ENCODE measurements around the gene MPHOSPH9.

DNA sequence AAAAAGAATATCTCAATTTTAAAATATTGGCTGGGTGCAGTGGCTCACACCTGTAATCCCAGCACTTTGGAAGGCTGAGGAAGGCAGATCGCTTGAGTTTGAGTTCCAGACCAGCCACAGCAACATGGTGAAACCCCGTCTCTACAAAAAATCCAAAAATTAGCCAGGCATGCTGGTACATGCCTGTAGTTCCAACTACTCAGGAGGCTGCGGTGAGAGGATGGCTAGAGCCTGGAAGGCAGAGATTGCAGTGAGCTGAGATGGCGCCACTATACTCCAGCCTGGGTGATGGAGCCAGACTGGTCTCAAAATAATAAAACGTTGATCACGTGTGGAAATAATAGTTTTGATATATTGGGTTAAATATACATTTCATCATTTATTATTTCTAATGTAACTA is 6.0 kb upstream of the MPHOSPH9 start:
- TF ChIP-seq, protein P1, sequence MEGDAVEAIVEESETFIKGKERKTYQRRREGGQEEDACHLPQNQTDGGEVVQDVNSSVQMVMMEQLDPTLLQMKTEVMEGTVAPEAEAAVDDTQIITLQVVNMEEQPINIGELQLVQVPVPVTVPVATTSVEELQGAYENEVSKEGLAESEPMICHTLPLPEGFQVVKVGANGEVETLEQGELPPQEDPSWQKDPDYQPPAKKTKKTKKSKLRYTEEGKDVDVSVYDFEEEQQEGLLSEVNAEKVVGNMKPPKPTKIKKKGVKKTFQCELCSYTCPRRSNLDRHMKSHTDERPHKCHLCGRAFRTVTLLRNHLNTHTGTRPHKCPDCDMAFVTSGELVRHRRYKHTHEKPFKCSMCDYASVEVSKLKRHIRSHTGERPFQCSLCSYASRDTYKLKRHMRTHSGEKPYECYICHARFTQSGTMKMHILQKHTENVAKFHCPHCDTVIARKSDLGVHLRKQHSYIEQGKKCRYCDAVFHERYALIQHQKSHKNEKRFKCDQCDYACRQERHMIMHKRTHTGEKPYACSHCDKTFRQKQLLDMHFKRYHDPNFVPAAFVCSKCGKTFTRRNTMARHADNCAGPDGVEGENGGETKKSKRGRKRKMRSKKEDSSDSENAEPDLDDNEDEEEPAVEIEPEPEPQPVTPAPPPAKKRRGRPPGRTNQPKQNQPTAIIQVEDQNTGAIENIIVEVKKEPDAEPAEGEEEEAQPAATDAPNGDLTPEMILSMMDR (IDR thresholded peaks at IDR 0.05) = no peak
- TF ChIP-seq EZH2 (IDR thresholded peaks at IDR 0.05) (no peak), EZH2phosphoT487 (IDR thresholded peaks at IDR 0.05) (no peak)

All from neural progenitor cell (in vitro differentiated cells).